Hematopoietic multipotent progenitor cell (in vitro differentiated cells): ENCODE data around the gene SLC9A9. TPM values are rescaled to one million over a fixed set of nuclear protein-coding genes. Genes with fewer than 3 reads are reported as not detected.
"Not testable (repeated sequence)": the region's sequence is repeated elsewhere in the genome, so short reads cannot be mapped to it uniquely, and the experiment has no call there.

Experiments
- DNase-seq, 3 donors: peaks; one replicate each; pipeline ENCODE4 v3.0.0-alpha.2; 2011 to 2015; ENCODE audit warnings: low read depth in 2 of 3, low spot score in 2 of 3
- total RNA-seq: library from RNA; depleted of rRNA; stranded (reverse); fragments of >200 nt; gene quantifications from one replicate; pipeline ENCODE4 v1.2.3, GENCODE V29; 2012

The SLC9A9 gene
- total RNA-seq, 1 donor = 9.7 TPM

GRCh38 chr3:143811602-143812001, 36.7 kb downstream of the SLC9A9 start:
- no peak for DNase-seq

GRCh38 chr3:143810953-143811265, 37.4 kb downstream of the SLC9A9 start:
- no peak for DNase-seq

GRCh38 chr3:143810166-143810952, 37.9 kb downstream of the SLC9A9 start:
- DNase-seq = no peak

- no peak for DNase-seq
Observed at GRCh38 chr3:143809121-143809621, 39.1 kb downstream of the SLC9A9 start.

GRCh38 chr3:143808030-143808429, 40.2 kb downstream of the SLC9A9 start:
- DNase-seq = no peak

- DNase-seq = no peak
Observed at GRCh38 chr3:143806038-143806437, 42.2 kb downstream of the SLC9A9 start.

GRCh38 chr3:143805476-143805875, 42.8 kb downstream of the SLC9A9 start:
- not testable (repeated sequence) for DNase-seq

GRCh38 chr3:143801046-143801445, 47.2 kb downstream of the SLC9A9 start:
- DNase-seq = not testable (repeated sequence)

GRCh38 chr3:143798151-143798550, 50.1 kb downstream of the SLC9A9 start:
- not testable (repeated sequence) for DNase-seq

GRCh38 chr3:143795874-143796273, 52.4 kb downstream of the SLC9A9 start:
- no peak for DNase-seq

- DNase-seq = no peak
Observed at GRCh38 chr3:143794793-143795462, 53.3 kb downstream of the SLC9A9 start.

- no peak for DNase-seq
Observed at GRCh38 chr3:143793971-143794370, 54.3 kb downstream of the SLC9A9 start.

GRCh38 chr3:143791386-143791785, 56.9 kb downstream of the SLC9A9 start:
- no peak for DNase-seq

- no peak for DNase-seq
Observed at GRCh38 chr3:143786219-143787191, 61.8 kb downstream of the SLC9A9 start.

- no peak for DNase-seq
Observed at GRCh38 chr3:143784446-143784845, 63.8 kb downstream of the SLC9A9 start.

- DNase-seq = no peak
Observed at GRCh38 chr3:143783851-143784370, 64.4 kb downstream of the SLC9A9 start.

- DNase-seq = peak in 2 of 3 donors; percentile 22 to 56
Observed at GRCh38 chr3:143775459-143775858, 72.8 kb downstream of the SLC9A9 start.

GRCh38 chr3:143771939-143772338, 76.3 kb downstream of the SLC9A9 start:
- no peak for DNase-seq

- no peak for DNase-seq
Observed at GRCh38 chr3:143771258-143771657, 77.0 kb downstream of the SLC9A9 start.

GRCh38 chr3:143770391-143770790, 77.9 kb downstream of the SLC9A9 start:
- DNase-seq = no peak

GRCh38 chr3:143769616-143770015, 78.7 kb downstream of the SLC9A9 start:
- DNase-seq = no peak
